Ascending aorta (tissue), 2 donors: ENCODE measurements around the gene RFTN1. TPM values are rescaled to one million over a fixed set of nuclear protein-coding genes. Genes with fewer than 3 reads are reported as not detected.

ENCODE experiments used
- DNase-seq, 2 donors: peaks; one replicate each; pipeline ENCODE4 v3.0.0-alpha.2; 2019; ENCODE audit warnings: low spot score in 2 of 2
- H3K27ac ChIP-seq, 2 donors: fragments of 200-600 bp; sonication (generic); one replicate each; pipeline ENCODE4 v1.5.1; 2016 to 2017; ENCODE audit warnings: mild to moderate bottlenecking in 1 of 2
- H3K27me3 ChIP-seq: fragments of 200-600 bp; sonication (generic); one replicate; pipeline ENCODE4 v1.5.1; 2017
- H3K36me3 ChIP-seq, 2 donors: fragments of 200-600 bp; sonication (generic); one replicate each; pipeline ENCODE4 v1.5.1; 2016
- H3K4me1 ChIP-seq, 2 donors: fragments of 200-600 bp; sonication (generic); one replicate each; pipeline ENCODE4 v1.5.1; 2016 to 2017; ENCODE audit warnings: mild to moderate bottlenecking in 1 of 2
- H3K4me3 ChIP-seq, 2 donors: fragments of 200-600 bp; sonication (generic); one replicate each; pipeline ENCODE4 v1.5.1; 2016 to 2017; ENCODE audit warnings: mild to moderate bottlenecking in 1 of 2
- H3K9me3 ChIP-seq, 2 donors: fragments of 200-600 bp; sonication (generic); one replicate each; pipeline ENCODE4 v1.5.1; 2016
- intact Hi-C: fragments of 100-400 bp; cut with DNase I; formaldehyde crosslinking; loops from one replicate; pipeline ENCODE4 v1.15.1; 2023
- total RNA-seq: library from RNA; depleted of rRNA; stranded (reverse); fragments of >200 nt; gene quantifications from one replicate; pipeline ENCODE4 v1.1.0, GENCODE V29; 2016
- TF ChIP-seq, protein P1 (sequence below), 3 experiments: fragments of 200-600 bp in 2 of 3; fragments of 450-650 bp in 1 of 3; sonication (generic) in 2 of 3; IDR thresholded peaks; one replicate each; pipeline ENCODE4 v1.5.1; 2016 to 2019; ENCODE audit warnings: antibody characterized with exemption in 3 of 3, mild to moderate bottlenecking in 1 of 3, moderate library complexity in 1 of 3

Gene RFTN1
- total RNA-seq, 1 donor from 2014 or later, result 72.6 TPM

DNA sequence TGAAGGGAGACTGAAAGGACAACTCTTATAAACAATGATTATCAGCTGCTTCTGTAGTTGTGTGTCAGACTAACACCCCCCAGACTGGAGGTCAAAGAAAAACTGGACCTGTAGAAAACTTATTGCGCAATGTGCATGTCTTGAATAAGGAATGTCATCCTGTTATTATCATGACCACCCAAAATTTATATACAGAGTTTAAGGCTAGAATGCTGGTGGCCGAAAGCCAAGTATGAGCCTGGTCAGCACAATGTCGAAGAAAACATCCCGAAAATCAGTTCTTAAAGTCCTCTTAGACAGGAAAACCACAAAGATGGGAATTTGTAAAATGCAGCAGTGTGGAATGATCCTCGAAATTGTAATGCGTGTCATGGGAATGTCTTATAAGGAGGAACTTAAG lies 29.3 kb downstream of the RFTN1 start:
- Histone ChIP-seq H3K27me3 (no peaks in the 10 kb centered on the region), H3K9me3 (no peaks in the 10 kb centered on the region), H3K27ac (peak overlapping the region; percentile 42 to 54), H3K4me3 (no peak overlapping the region), H3K4me1 (peaks cover 9 to 38% of the 10 kb centered on the region in 2 donors), H3K36me3 (peaks cover 0 to 24% of the 10 kb centered on the region in 2 donors)
- TF ChIP-seq, protein P1, sequence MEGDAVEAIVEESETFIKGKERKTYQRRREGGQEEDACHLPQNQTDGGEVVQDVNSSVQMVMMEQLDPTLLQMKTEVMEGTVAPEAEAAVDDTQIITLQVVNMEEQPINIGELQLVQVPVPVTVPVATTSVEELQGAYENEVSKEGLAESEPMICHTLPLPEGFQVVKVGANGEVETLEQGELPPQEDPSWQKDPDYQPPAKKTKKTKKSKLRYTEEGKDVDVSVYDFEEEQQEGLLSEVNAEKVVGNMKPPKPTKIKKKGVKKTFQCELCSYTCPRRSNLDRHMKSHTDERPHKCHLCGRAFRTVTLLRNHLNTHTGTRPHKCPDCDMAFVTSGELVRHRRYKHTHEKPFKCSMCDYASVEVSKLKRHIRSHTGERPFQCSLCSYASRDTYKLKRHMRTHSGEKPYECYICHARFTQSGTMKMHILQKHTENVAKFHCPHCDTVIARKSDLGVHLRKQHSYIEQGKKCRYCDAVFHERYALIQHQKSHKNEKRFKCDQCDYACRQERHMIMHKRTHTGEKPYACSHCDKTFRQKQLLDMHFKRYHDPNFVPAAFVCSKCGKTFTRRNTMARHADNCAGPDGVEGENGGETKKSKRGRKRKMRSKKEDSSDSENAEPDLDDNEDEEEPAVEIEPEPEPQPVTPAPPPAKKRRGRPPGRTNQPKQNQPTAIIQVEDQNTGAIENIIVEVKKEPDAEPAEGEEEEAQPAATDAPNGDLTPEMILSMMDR (IDR thresholded peaks at IDR 0.05), result no peak
- intact Hi-C loops, result no loop called here
- DNase-seq, result no peak

DNA sequence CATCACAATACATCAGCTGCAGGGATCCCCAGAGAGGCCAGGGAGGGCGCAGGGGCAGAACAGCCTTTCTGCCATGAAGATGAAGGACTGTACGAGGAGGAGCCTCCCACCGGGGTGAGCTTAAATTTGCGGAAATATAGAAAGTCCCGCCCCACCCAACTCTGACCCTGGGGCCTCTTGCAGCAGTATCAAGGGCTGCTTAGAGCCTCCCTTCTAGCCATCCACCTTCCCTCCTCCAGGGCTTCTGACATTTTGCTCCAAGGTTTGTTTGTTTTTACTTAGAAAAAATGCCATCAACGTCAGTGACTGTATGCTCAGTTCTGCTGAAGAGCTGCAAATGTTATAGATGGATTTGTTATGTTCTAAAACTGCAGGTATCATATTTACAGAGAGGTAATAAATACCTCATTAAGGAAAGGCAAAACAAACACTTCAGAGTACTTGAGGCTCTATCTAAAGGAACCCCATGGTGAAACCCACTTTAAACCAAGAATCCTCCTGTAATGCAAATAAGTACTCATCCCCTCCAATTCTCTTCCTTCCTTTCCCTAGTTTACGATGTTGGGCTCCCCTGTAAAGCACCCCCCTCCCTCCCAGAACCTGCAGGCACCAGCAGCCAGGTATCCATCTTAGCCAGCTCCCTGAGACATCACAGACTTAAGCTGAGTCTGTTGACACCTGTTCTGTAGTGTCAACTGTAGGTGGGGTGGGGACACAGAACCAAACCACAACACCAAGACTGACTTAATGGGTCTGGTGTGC lies 30.5 kb downstream of the RFTN1 start:
- Histone ChIP-seq H3K27ac (peak overlapping the region; percentile 54 to 78), H3K27me3 (no peaks in the 10 kb centered on the region)

DNA sequence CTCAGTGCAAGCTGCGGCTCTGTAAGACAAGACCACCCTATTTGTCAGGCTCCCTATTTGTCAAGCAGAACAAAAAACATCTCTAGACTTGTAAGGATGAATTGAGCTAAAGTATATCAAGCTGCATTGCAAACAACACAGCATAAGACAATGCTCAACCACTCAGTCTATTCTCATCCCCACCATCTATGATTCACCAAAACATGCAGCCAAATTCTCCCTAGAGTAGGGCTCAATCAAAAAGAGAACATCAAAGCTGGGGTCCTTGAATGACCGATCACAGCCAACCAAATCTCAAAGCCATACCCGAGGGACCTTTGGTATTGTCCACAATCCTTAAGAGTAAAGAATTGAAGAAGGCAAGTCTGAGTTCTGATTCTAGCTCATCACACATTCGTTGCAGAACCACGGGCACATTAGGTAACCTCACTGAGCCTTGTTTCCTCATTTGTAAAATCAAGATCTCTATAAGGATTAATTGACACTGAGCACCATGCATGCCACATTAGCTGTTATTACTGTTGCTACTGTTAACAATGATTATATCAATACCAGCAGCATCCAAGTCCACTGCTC lies 31.2 kb downstream of the RFTN1 start:
- Histone ChIP-seq H3K4me3 (peak overlapping the region in 1 of 2 donors; percentile 23), H3K27ac (peak overlapping the region; percentile 17 to 78), H3K36me3 (peaks cover 0 to 8% of the 10 kb centered on the region in 2 donors), H3K27me3 (no peaks in the 10 kb centered on the region), H3K4me1 (peaks cover 9 to 38% of the 10 kb centered on the region in 2 donors), H3K9me3 (no peaks in the 10 kb centered on the region)
- DNase-seq, result no peak
- intact Hi-C loops, result no loop called here
- TF ChIP-seq, protein P1 (IDR thresholded peaks at IDR 0.05), result no peak

More for the DNA sequence above, 30.5 kb downstream of the RFTN1 start:
- Histone ChIP-seq H3K9me3 (no peaks in the 10 kb centered on the region), H3K36me3 (peaks cover 0 to 15% of the 10 kb centered on the region in 2 donors), H3K4me3 (no peak overlapping the region), H3K4me1 (peaks cover 9 to 38% of the 10 kb centered on the region in 2 donors)
- TF ChIP-seq, protein P1 (IDR thresholded peaks at IDR 0.05), result no peak
- intact Hi-C loops, result no loop called here
- no peak for DNase-seq

DNA sequence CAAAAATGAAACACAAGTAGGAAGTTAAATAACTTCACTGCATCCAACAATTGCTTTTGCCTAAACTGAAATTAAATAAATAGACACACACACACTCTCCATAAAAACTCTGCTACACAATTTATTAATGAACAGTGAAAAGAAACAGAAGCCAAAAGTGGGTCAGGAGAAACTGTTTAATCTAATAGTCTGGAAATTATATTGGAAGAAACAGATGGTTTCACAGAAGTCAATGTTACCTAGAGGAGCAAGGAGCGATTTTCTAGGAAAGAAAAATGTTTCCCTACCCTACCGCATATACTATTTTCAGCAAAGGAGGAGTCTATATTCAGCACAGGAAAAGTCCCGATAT lies 32.0 kb downstream of the RFTN1 start:
- intact Hi-C loops, result no loop called here
- Histone ChIP-seq H3K9me3 (no peaks in the 10 kb centered on the region), H3K27ac (peak overlapping the region; percentile 5 to 78), H3K4me3 (peak overlapping the region in 1 of 2 donors; percentile 23), H3K36me3 (peaks cover 0 to 4% of the 10 kb centered on the region in 2 donors), H3K27me3 (no peaks in the 10 kb centered on the region), H3K4me1 (peaks cover 9 to 38% of the 10 kb centered on the region in 2 donors)
- TF ChIP-seq, protein P1 (IDR thresholded peaks at IDR 0.05), result no peak
- no peak for DNase-seq

DNA sequence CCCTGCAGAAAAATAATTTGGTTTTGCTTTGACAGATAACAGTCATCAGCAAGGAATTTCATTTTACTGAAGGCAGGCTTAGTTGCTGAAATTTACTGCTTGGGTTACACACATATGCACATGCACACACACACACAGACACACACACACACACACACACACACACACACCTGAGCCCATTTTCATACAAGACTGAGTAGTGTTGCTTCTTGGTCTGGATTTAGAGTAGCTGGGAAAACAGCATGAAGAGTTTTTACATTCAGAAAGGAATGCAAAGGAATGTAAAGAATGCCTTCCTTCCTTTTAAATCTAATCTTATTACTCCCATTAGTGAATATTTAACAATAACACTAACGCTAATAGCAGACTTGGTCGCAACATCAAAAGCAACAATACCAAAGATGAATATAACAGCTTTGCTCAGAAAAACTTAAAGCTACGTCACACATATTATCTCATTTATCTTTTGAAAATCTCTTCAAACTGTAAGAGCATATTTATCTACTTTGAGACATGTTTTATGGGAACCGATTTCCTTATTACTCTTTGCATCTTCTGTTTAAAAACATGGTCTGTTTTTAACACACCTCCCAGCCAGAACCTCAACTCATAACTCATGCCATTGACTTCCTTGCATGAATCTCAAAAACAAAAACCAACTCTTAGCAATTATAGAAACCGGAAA lies 32.5 kb downstream of the RFTN1 start:
- H3K9me3 ChIP-seq, result no peaks in the 10 kb centered on the region
- DNase-seq, result no peak
- H3K4me1 ChIP-seq, result peaks cover 9 to 38% of the 10 kb centered on the region in 2 donors
- H3K36me3 ChIP-seq, result peaks cover 0 to 4% of the 10 kb centered on the region in 2 donors
- H3K4me3 ChIP-seq, result no peak overlapping the region
- no peaks in the 10 kb centered on the region for H3K27me3 ChIP-seq
- peak overlapping the region; percentile 5 to 78 for H3K27ac ChIP-seq
- TF ChIP-seq, protein P1 (IDR thresholded peaks at IDR 0.05), result no peak
- intact Hi-C loops, result no loop called here
